ENCODE data around the gene MRGPRE. TPM values are rescaled to one million over a fixed set of nuclear protein-coding genes. Genes with fewer than 3 reads are reported as not detected.
A peak's percentile ranks its signal among the peaks of the same experiment; 100 is the strongest.

Gene MRGPRE
- total and polyA plus RNA-seq, 10 donors: 0.41 to 1.9 (median 1.2) TPM; not detected in 6

- WGBS, 5 donors: 71 to 84% (median 78%) methylated on average over 8 of the region's 8 CpGs
- TF ChIP-seq CTCF (IDR thresholded peaks at IDR 0.05 in 8 of 11, conservative IDR thresholded peaks at IDR 0.05 in 3 of 11) (no peak), POLR2A (IDR thresholded peaks at IDR 0.05) (no peak), POLR2AphosphoS5 (IDR thresholded peaks at IDR 0.05) (no peak)
- Histone ChIP-seq H3K9me3 (no peaks in the 10 kb centered on the region), H3K4me1 (peaks cover 0 to 43% (median 18%) of the 10 kb centered on the region in 6 donors), H3K27me3 (replicated peaks in 1 of 7) (peaks cover 0 to 51% (median 16%) of the 10 kb centered on the region in 7 donors), H3K4me3 (no peak overlapping the region), H3K27ac (no peak overlapping the region), H3K36me3 (no peaks in the 10 kb centered on the region)
- peak; percentile 68 for DNase-seq
- intact Hi-C loops (cut with DNase I; ENCODE audit: low total_unique reads): no loop called here
Measured at GRCh38 chr11:3197878-3198528, 34.2 kb downstream of the MRGPRE start.

GRCh38 chr11:3197044-3197695 is 35.0 kb downstream of the MRGPRE start:
- Histone ChIP-seq H3K9me3 (no peaks in the 10 kb centered on the region), H3K27ac (no peak overlapping the region), H3K4me1 (peaks cover 0 to 35% (median 14%) of the 10 kb centered on the region in 6 donors), H3K4me3 (no peak overlapping the region), H3K27me3 (replicated peaks in 1 of 7) (peaks cover 0 to 43% (median 9%) of the 10 kb centered on the region in 7 donors), H3K36me3 (no peaks in the 10 kb centered on the region)
- TF ChIP-seq POLR2A (IDR thresholded peaks at IDR 0.05): no peak
- 82 to 91% (median 85%) methylated on average over 10 to 11 of the region's 11 CpGs for WGBS, 5 donors
- peak; percentile 63 for DNase-seq
- intact Hi-C loops (cut with DNase I; ENCODE audit: low total_unique reads): no loop called here

- peaks cover 0 to 35% (median 4%) of the 10 kb centered on the region in 7 donors for H3K27me3 ChIP-seq (replicated peaks in 1 of 7)
- peak overlapping the region in 1 of 8 donors; percentile 18 for H3K27ac ChIP-seq
- peaks cover 0 to 35% (median 14%) of the 10 kb centered on the region in 6 donors for H3K4me1 ChIP-seq
- no peaks in the 10 kb centered on the region for H3K36me3 ChIP-seq
- H3K4me3 ChIP-seq: no peak overlapping the region
- H3K9me3 ChIP-seq: no peaks in the 10 kb centered on the region
- 71 to 82% (median 80%) methylated on average over 10 to 23 of the region's 23 CpGs for WGBS, 5 donors
- DNase-seq: peak; percentile 75
- no peak for TF ChIP-seq POLR2A (IDR thresholded peaks at IDR 0.05)
- TF ChIP-seq POLR2AphosphoS5 (IDR thresholded peaks at IDR 0.05): no peak
- no peak for TF ChIP-seq CTCF (IDR thresholded peaks at IDR 0.05 in 8 of 11, conservative IDR thresholded peaks at IDR 0.05 in 3 of 11)
- intact Hi-C loops (cut with DNase I; ENCODE audit: low total_unique reads): no loop called here
Measured at GRCh38 chr11:3196161-3197043, 35.8 kb downstream of the MRGPRE start.

- intact Hi-C loops (cut with DNase I; ENCODE audit: low total_unique reads): no loop called here
- Histone ChIP-seq H3K4me3 (no peak overlapping the region), H3K4me1 (peaks cover 0 to 35% (median 14%) of the 10 kb centered on the region in 6 donors), H3K27ac (peak overlapping the region in 1 of 8 donors; percentile 18), H3K36me3 (no peaks in the 10 kb centered on the region), H3K27me3 (replicated peaks in 1 of 7) (peaks cover 0 to 26% (median 0%) of the 10 kb centered on the region in 7 donors), H3K9me3 (no peaks in the 10 kb centered on the region)
- peak; percentile 65 for DNase-seq
- TF ChIP-seq POLR2AphosphoS5 (IDR thresholded peaks at IDR 0.05): no peak
- peak in 3 of 11 experiments; percentile 20 to 33 (median 23) for TF ChIP-seq CTCF (IDR thresholded peaks at IDR 0.05 in 8 of 11, conservative IDR thresholded peaks at IDR 0.05 in 3 of 11)
- no peak for TF ChIP-seq POLR2A (IDR thresholded peaks at IDR 0.05)
- WGBS, 5 donors: 53 to 69% (median 60%) methylated on average over 15 to 22 of the region's 22 CpGs
Measured at GRCh38 chr11:3195251-3196160, 36.7 kb downstream of the MRGPRE start.

All from spleen (tissue), 11 donors.